Measurements from ENCODE around the gene NRIP3.

NRIP3 gene

DNA sequence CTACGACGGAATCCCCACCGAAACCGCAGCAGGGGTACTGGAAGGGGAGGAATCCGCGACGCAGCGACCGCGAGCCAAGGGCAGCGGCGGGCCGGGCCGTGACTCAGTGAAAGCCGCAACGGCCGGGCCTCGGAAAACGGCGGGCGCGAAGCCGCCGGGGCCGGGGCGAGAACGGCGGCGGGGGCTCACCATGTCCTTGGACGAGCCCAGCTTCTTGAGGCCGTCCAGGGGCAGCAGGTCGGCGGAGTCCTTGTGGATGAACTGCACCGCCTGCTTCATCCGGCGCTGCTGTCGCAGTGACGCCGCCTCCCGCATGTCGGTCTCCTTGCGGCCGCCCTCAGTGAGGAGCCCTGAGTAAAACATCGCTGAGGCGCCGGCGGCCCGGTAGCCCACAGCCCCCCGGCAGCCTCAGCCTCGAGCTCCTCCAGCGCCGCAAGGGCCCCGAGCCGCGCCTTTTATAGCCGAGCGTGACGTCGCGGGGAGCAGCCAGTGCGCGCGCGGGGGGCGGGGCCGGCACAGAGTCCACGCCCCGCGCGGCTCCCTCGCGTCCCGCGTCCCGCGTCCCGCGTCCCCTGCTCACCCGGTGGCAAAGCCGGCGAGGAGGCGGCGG is at the start of gene NRIP3:
Gene NRIP3 (minus strand): TSS at position 429 of the 610 bp plus-strand sequence. CDS start 66 bp downstream, at position 363.
- DNase-seq (ENCODE audit: low read depth in 2 of 3, low spot score in 2 of 3) = peak; percentile 36 to 42 (median 37)

DNA sequence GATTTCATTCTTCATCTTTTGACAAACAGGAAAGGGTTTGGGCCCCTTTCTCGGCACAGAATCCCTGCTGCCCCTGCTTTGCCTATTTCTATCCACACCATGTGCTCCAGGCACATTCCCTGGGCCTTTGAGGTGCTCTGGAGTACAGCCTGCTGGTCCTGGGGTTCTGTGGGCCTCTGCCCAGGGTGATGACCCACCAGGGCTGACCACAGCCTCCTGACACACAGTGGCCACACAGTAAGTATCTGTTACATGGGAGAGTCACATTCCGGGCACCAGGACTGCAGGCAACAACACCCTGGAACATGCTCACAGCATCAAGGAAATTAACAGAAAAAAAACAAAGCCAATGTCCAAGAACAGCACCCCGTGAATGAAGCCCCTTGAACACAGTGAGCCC is 48.5 kb upstream of the NRIP3 start:
- DNase-seq (ENCODE audit: low read depth in 2 of 3, low spot score in 2 of 3) = no peak

DNA sequence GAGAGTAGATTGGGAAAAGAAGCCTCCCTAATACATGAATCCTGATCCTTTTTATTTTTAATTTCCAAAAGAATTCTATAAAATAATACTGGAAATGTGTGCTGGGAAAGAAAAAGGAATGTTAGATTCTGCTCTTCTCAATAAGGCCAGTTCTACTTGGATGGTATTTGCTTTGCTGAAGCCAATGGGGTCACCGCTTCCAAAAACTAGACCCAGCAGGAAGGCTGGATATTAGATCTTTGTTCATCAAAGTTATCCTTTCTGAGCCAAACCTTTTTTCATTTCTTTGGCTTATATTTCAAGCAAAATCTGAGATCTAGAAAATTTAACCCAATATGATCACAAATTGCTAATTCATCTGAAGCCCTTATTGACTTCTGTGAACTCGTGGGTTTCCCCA is 46.2 kb upstream of the NRIP3 start:
- no peak for DNase-seq (ENCODE audit: low read depth in 2 of 3, low spot score in 2 of 3)

DNA sequence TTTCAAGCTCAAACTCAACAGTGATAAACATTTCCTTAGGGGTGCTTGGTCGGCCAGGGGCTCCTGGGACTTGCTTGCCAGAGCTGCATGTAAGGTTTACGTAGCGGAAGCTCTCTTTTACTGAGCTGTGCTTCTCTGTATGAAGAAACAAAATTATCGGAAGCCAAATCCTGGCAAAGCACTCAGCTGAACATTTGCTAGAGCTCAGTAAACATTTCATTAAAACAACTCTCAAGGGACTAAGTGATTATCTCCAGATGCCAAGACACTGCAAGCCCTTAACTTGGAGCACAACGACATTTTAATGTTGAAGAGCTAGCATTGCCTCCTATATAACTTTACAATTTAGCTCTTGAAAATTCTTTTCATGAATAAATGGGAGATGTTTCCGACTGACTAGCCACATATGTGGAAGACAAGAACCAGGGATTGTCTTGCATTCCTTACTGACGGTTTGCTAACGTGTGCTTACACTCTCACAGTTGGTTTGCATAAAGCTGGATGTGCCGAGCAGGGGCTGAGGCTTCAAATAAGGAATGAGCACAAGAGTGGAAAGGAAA is 44.2 kb upstream of the NRIP3 start:
- DNase-seq (ENCODE audit: low read depth in 2 of 3, low spot score in 2 of 3) = no peak

DNA sequence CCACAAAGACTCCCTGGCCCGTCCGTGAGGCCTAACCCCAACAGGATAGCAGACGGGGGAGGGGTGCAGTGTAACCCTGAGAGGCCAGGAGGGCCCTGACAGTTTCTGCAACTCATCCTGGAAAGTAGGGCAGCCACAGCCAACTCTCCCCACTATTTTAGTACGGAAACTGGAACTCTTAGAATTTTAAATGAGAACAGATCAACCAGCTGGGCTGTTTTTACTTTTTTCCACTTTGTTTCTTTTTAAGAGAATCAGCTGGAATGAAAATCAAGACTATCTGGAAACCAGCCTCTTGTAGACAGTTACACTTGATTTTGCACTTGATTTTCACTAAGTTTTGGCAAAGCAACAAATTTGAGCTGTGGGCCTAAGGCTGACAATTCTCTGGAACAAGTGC is 42.7 kb upstream of the NRIP3 start:
- no peak for DNase-seq (ENCODE audit: low read depth in 2 of 3, low spot score in 2 of 3)

DNA sequence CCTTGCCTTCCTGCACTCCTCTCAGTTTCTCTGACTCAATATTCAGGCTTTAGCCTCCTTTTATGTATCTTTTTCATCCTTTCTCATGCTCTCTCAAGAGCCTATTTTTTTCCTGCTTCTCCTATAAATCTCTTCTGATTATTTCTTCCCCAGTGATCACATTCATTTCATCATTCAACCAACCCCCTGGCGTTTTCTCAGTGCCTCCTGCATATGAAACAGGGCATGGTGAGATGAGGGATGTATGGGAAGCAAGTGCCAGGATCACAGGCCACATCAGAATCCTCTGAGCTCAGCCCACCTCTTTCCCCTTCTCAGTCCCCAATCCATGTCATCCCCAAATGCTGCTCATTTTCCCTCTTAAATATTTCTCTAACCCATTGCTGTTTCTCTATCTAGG is 38.7 kb upstream of the NRIP3 start:
- DNase-seq (ENCODE audit: low read depth in 2 of 3, low spot score in 2 of 3) = no peak

DNA sequence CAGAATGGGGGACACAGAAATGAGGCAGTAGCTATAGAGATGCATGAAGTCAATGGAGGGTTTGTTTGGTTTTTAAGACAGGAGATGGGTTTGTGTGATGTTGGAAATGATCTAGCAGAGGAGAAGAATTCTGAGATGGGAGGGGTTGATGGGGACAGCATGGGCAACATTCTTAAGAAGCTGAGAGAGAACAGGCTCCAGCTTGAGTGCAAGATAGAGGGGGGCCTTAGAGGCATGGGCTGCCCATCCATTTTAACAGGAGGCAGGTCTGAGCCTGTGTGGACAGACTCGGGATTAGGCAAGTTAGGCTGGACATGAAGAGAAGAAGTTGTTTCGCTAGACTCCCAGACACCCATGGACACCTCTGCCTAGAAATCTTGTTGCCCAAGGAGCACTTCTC is 37.9 kb upstream of the NRIP3 start:
- DNase-seq (ENCODE audit: low read depth in 2 of 3, low spot score in 2 of 3) = no peak

DNA sequence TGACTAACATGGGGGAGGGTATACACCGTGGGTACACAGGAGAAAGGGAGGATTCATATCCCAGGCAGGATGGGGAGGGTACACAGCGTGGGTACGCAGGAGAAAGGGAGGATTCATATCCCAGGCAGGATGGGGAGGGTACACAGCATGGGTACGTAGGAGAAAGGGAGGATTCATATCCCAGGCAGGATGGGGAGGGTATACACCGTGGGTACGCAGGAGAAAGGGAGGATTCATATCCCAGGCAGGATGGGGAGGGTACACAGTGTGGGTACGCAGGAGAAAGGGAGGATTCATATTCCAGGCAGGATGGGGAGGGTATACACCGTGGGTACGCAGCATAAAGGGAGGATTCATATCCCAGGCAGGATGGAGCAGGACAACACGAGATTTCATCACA is 36.6 kb upstream of the NRIP3 start:
- no peak for DNase-seq (ENCODE audit: low read depth in 2 of 3, low spot score in 2 of 3)

DNA sequence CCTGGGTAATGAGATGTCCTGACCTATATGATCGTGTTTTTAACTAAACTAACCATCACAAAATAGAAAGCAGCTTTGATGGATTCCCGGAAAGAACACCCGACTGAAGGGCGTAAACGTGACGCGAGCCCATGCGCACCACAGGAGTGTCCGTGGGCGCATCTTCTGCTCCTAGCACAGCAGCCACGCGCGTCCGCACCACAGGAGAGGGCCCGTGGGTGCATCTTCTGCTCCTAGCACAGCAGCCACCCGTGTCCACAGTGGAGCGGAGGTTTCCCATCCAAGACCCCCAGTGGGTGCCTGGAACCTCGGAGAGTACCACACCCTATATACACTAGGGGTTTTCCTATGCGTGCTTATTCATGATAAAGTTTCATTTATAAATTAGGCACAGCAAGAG is 36.1 kb upstream of the NRIP3 start:
- DNase-seq (ENCODE audit: low read depth in 2 of 3, low spot score in 2 of 3) = no peak

DNA sequence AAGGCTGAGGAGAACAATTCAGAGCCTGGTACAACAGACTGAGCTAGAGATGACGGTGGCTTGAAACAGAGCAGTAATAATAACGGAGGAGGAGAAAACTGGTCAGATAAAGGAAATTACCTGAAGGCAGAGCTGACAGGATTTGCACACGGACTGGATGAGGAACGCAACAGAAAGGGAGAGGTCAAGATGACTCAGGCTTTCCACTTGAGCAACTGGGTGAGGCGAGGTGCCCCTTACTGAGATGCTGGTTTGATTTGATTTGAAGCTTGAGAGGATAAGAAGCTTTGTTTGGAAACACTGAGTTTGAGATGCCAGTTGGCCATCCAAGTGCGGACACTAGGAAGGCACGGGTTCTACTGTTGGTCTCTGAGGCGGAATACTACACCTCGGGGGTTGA is 35.4 kb upstream of the NRIP3 start:
- no peak for DNase-seq (ENCODE audit: low read depth in 2 of 3, low spot score in 2 of 3)

DNA sequence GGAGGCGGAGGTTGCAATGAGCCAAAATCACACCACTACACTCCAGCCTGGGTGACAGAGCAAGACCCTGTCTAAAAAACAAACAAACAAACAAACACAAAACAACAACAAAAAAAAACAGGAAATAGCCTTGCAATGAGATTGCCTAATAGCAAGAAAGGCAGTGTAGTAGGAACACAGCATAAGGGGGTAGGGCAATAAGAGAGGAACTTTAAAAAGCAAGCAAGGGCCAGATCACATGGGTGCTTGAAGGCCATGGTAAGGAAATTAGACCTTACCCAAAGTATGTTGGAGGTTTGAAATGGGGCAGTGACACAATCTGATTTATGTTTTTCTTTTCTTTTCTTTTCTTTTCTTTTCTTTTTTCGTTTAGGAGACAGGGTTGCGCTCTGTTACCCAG is 34.7 kb upstream of the NRIP3 start:
- no peak for DNase-seq (ENCODE audit: low read depth in 2 of 3, low spot score in 2 of 3)

DNA sequence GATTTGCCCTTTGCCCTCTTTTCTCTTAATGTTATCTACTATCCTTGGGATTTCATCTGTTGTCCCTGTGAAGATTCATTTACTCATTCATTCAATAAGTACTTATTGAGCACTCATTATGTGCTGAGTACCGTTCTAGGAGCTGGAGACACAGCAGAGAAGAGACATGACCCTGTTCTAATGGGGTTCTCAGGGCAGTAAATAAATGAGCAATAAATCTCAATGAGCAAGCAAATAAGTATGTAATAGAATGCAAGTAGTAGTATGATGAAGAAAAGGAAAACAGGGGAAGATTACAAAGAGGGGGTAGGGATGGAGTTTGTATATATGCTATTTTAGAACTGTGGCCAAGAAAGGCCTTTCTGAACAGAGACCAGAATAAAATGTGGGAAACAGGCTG is 34.2 kb upstream of the NRIP3 start:
- no peak for DNase-seq (ENCODE audit: low read depth in 2 of 3, low spot score in 2 of 3)

DNA sequence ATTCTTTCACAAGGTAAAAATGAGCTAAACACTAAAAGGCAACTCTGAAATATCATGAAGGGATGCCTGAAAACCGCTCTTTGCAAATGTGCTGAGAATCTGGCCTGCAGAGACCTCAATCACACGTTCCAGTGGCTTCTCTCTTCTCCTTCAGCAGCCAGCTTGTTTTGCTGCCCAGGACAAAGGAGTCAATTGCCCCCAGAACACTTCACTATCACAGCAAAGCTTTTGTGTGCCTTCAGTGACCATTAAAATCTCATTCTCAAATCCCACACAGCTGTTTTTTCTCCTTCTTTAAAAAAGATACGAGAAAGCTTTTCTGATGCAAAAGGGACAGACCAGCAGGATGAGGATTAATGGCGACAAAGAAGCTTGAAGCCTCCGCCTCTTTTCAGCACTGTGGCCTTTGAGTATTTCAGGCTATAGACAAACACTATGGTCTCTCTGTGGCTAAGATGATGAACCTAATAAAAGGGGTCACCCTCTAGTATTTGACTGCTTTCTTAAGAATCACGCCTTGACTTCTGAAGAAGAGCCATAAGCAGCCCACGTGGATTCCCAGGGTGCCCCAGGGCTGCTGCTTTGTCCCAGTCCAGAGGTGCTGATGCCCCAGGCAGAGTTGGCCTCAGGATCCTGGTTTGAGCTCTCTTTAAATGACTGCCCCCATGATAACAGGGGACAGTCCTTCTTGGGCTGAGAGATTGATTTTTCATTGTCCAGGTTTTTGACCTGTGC is 33.4 kb upstream of the NRIP3 start:
- DNase-seq (ENCODE audit: low read depth in 2 of 3, low spot score in 2 of 3) = no peak

DNA sequence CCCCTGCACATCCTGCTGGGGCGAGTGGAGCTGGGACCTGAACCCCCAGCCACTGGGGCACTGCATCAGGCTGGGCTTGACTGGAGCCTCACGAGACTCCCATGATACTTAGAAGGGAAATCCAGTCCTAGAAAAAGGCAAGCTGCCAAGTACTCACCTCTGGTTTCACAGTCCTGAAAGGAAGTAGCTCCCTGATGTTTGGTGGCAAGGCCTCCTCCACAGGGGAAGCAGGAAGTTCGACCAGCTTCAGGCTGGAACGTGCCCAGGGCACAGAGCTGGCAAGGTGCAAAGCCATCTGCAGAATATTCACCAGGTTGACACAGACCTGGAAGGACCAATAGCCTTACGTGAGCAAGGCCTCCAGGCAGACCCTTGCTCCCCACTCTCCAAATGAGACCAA is 26.8 kb upstream of the NRIP3 start:
- DNase-seq (ENCODE audit: low read depth in 2 of 3, low spot score in 2 of 3) = no peak

DNA sequence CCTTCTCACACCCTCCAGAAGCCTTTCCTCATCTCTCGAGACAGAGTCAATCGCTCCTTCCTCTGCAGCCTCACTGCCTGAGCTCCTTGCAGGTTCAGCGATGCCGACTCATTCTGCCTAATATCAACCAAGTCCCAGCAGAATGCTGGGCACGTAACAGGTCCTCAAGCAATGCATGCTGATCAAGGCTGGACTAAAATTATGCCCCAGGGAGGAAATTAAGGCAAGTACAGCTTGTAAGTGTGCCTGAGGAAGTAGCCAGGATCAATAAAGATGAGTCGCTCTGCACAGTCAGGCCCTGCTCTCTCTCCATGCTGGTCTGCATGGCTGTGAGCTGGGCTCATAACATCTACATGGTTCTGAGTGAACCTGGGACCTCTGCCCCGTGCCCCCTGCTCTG is 25.6 kb upstream of the NRIP3 start:
- DNase-seq (ENCODE audit: low read depth in 2 of 3, low spot score in 2 of 3) = no peak

DNA sequence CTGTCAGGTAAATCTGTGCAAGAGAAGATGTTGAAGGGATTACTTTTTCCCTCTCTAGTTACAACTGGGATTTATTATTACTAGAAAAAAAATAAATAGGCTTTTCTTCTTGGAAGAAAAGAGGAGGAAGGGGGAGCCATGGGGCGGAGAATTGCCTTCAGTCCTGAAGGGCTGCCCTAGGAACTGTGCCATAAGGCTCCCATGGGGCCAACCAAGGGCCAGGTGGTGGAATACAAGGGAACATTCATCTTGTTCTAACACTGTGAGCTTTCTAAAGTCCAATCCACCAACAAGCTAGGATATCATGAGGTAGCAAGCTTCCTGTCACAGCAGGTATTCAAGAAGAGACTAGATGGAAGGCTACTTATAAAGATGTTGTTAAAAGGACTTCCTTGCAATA is 24.8 kb upstream of the NRIP3 start:
- no peak for DNase-seq (ENCODE audit: low read depth in 2 of 3, low spot score in 2 of 3)

DNA sequence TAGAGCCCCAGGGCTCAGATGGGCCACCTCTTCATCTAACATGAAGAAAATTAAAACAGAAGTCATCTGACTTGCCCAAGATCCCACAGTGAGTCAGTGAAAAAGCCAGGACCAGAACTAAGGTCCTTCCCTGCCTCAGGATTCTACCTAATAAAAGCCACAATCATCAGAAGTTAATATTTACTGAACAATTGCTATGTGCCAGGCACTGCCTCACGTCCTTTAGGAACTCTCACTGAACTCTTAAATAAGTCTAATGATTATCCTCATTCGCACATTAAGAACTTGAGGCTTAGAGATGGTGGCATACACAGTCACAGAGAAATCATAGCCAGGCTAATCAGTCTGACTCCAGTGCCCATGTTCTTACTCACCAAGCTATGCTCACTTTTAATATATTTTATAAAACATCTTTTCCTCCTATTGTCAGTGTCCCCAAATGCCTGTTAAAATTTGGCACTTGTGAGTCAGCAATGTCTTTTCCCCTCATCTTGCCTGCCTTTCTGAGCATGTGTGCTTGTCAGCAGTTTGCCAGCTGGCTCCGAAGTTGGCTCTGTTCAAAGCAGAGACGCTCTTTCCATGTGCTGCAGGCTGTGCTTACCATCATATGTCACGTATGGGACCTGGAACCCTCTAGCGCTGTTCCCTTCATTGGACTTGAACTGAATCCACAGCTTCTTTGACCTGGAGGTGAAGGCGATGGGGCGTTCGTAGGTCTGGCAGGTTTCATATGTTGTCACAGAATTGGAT is 21.5 kb upstream of the NRIP3 start:
- no peak for DNase-seq (ENCODE audit: low read depth in 2 of 3, low spot score in 2 of 3)

DNA sequence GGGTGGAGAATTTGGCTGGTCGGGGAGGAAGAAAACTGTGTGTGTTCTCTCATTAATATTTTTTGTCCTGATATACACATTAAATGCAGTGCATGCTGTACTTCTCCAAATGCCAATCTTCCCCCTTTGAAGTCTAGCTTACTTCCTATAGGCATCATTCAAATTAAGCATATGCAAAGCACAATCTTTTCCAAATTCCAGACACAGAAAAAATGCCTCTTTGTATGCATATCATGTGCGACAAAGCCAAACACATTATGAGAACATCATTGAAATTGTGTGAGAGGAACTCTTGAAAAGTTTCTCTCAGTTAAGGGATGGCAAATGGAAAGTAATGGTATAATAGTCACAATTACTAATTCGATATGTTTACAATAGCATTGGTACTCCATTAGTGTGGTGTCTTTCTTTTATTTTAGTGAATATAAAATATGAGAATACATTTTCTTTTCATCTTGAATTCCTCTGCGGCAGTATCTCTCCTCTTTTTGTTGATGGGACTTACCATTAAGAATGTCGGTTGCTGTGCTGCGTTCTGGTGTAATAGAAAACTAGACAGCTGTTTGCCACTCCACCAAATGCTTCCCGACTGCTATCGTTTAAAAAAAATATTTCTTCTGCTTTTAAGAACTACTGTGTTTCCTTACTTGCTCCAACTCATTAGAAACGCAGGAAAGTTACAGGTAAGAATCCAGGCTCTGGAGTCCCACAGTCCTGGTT is 19.3 kb upstream of the NRIP3 start:
- DNase-seq (ENCODE audit: low read depth in 2 of 3, low spot score in 2 of 3) = no peak

DNA sequence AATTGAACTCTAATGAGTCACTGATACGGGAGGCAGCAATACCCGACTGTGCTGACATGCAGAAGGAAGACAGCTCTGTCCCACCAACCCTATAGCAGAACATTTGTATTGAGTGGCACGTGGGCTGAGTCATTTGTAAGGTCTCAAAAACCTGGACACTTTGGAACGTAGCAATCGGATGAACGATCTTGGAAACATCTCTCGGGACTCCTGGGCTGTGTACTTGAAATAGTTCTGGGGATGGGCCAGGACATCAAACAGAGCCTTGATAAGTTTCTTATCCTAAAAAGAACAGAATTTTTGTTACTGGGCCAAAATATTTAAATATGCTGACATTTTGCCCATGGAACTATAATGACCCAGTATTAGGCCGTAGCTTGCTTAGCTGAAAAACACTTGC is 17.1 kb upstream of the NRIP3 start:
- no peak for DNase-seq (ENCODE audit: low read depth in 2 of 3, low spot score in 2 of 3)

DNA sequence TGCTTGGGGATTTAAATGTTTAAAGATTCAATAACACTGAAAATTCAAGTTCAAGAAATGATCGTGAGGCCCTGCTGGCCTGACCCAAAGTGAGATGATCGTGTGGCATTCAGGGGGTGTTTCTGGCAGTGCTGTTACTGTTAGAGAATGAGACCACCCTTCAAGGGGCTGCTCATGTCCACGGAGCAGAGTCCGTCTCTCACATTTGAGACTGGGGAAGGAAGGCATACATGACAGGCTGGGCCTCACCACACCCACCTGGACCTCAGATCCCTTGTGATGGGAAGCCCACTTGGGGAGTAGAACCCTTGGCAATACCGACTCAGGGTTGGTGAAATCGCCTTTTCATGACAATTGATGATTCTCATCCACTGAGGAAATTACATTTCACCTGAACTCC is 16.1 kb upstream of the NRIP3 start:
- no peak for DNase-seq (ENCODE audit: low read depth in 2 of 3, low spot score in 2 of 3)

DNA sequence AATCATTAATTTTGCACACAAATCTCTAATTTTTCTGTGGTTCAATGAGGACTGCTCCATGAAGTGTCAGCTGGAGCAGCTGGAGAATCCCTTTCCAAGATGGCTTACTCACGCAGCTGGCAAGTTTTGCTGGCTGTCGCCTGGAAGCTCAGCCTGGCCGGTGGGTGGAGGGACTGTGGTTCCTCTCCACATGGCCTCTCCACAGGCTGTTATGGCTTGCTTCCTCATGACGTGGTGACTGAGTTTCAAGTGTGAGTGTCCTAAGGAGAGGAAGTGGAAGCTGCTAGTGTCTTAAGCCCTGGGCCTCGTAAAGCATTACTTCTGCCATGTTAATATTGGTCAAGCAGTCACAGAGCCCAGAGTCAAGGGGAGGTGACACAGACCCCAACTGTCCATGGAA is 14.0 kb upstream of the NRIP3 start:
- DNase-seq (ENCODE audit: low read depth in 2 of 3, low spot score in 2 of 3) = no peak

Measured in activated CD8-positive, alpha-beta memory T cell treated with anti-CD3 and anti-CD28 coated beads for 48 hours (primary cell).